Fibroblast of lung (primary cell): ENCODE measurements around the gene KRTAP10-1. TPM values are rescaled to one million over a fixed set of nuclear protein-coding genes. Genes with fewer than 3 reads are reported as not detected.

ENCODE experiments used
- DNase-seq, 2 donors: peaks; one replicate each; pipeline versions ENCODE4 v3.0.0 to v3.0.0-alpha.2; 2010; ENCODE audit warnings: low read depth in 2 of 2
- H2AFZ ChIP-seq: 2 replicates; pipeline ENCODE4 v1.5.1; 2012; ENCODE audit warnings: low read length, control low read depth, inconsistent platforms
- H3K27ac ChIP-seq: 2 replicates; pipeline ENCODE4 v1.5.1; 2011; ENCODE audit warnings: low read length, control low read depth; ENCODE audit not compliant: insufficient read depth
- H3K27me3 ChIP-seq: 2 replicates; pipeline ENCODE4 v1.5.1; 2011; ENCODE audit warnings: mild to moderate bottlenecking, low read length; ENCODE audit not compliant: control insufficient read depth, insufficient read depth
- H3K36me3 ChIP-seq: 2 replicates; pipeline ENCODE4 v1.5.1; 2011; ENCODE audit warnings: low read length; ENCODE audit not compliant: control insufficient read depth, insufficient read depth
- H3K4me1 ChIP-seq: 2 replicates; pipeline ENCODE4 v1.5.1; 2011; ENCODE audit warnings: low read length; ENCODE audit not compliant: control insufficient read depth, insufficient read depth; ENCODE audit errors: extremely low read depth
- H3K4me2 ChIP-seq: 2 replicates; pipeline ENCODE4 v1.5.1; 2011; ENCODE audit warnings: low read length, control low read depth; ENCODE audit not compliant: insufficient read depth; ENCODE audit errors: extremely low read depth
- H3K4me3 ChIP-seq, 4 experiments: fragments of 200-600 bp in 1 of 4; sonication (generic) in 1 of 4; replicated peaks in 1 of 4; 2 replicates each; pipeline ENCODE4 v1.5.1; 2011 to 2016; ENCODE audit warnings: low read length in 4 of 4, low read depth in 3 of 4, mild to moderate bottlenecking in 3 of 4, control low read depth in 2 of 4, inconsistent platforms in 1 of 4, mixed read lengths in 1 of 4; ENCODE audit not compliant: insufficient read depth in 1 of 4; ENCODE audit errors: control extremely low read depth in 1 of 4
- H3K79me2 ChIP-seq: 2 replicates; pipeline ENCODE4 v1.5.1; 2012; ENCODE audit warnings: mild to moderate bottlenecking, low read length, inconsistent platforms; ENCODE audit not compliant: control insufficient read depth, insufficient read depth
- H3K9ac ChIP-seq: 2 replicates; pipeline ENCODE4 v1.5.1; 2011; ENCODE audit warnings: mild to moderate bottlenecking, low read length, control low read depth; ENCODE audit not compliant: insufficient read depth
- H3K9me3 ChIP-seq: 2 replicates; pipeline ENCODE4 v1.5.1; 2012; ENCODE audit warnings: low read depth, low read length; ENCODE audit not compliant: control insufficient read depth, insufficient read depth
- H4K20me1 ChIP-seq: 2 replicates; pipeline ENCODE4 v1.5.1; 2011; ENCODE audit warnings: low read length; ENCODE audit not compliant: control insufficient read depth, insufficient read depth; ENCODE audit errors: extremely low read depth
- CTCF ChIP-seq, 2 donors: IDR thresholded peaks in 1 of 2; conservative IDR thresholded peaks in 1 of 2; 1 replicate in 1 of 2; 2 replicates in 1 of 2; pipeline ENCODE4 v1.5.1; 2011 to 2012; ENCODE audit warnings: low read length in 2 of 2, control low read depth in 1 of 2, inconsistent platforms in 1 of 2, low read depth in 1 of 2, mild to moderate bottlenecking in 1 of 2
- EZH2 ChIP-seq: IDR thresholded peaks from 2 replicates; pipeline ENCODE4 v1.5.1; 2012; ENCODE audit warnings: low read length, control low read depth, mild to moderate bottlenecking; ENCODE audit errors: missing control alignments
- polyA plus RNA-seq, 2 donors: library from polyadenylated mRNA; depleted of rRNA in 1 of 2; stranded (reverse) in 1 of 2; unstranded in 1 of 2; fragments of >200 nt; gene quantifications; 2 replicates each; pipeline ENCODE4 v1.2.1, GENCODE V29; 2011 to 2012; ENCODE audit warnings: missing spikeins in 1 of 2
- total RNA-seq: library from RNA; depleted of rRNA; stranded (reverse); fragments of >200 nt; gene quantifications from 2 replicates; pipeline ENCODE4 v1.2.1, GENCODE V29; 2014

Gene KRTAP10-1
- total and polyA plus RNA-seq, 2 donors (not counting 1 experiment from before 2014, with no cell fraction given), result not detected

- H3K27ac ChIP-seq, result no peak overlapping the region
- H3K4me2 ChIP-seq, result no peak overlapping the region
- no peaks in the 10 kb centered on the region for H3K4me1 ChIP-seq
- no peak overlapping the region for H3K9ac ChIP-seq
- H3K79me2 ChIP-seq, result no peaks in the 10 kb centered on the region
- H4K20me1 ChIP-seq, result no peaks in the 10 kb centered on the region
- TF ChIP-seq CTCF (conservative IDR thresholded peaks at IDR 0.05 in 1 of 2, IDR thresholded peaks at IDR 0.05 in 1 of 2; ENCODE audit: low read depth in 1 of 2, low read length in 2 of 2), result no peak
- no peak for TF ChIP-seq EZH2
- no peaks in the 10 kb centered on the region for H3K36me3 ChIP-seq
- H3K27me3 ChIP-seq, result no peaks in the 10 kb centered on the region
- DNase-seq, result no peak
- H2AFZ ChIP-seq, result no peak overlapping the region
- H3K4me3 ChIP-seq, result no peak overlapping the region
- H3K9me3 ChIP-seq, result no peaks in the 10 kb centered on the region
These were observed 12.6 kb downstream of the KRTAP10-1 start for GRCh38 chr21:44527156-44527982.

- Histone ChIP-seq H3K4me3 (no peak overlapping the region), H3K4me2 (no peak overlapping the region), H3K27ac (no peak overlapping the region), H3K4me1 (no peaks in the 10 kb centered on the region), H2AFZ (no peak overlapping the region), H3K36me3 (no peaks in the 10 kb centered on the region), H3K9me3 (no peaks in the 10 kb centered on the region), H4K20me1 (no peaks in the 10 kb centered on the region), H3K27me3 (no peaks in the 10 kb centered on the region), H3K9ac (no peak overlapping the region), H3K79me2 (no peaks in the 10 kb centered on the region)
- no peak for DNase-seq
- no peak for TF ChIP-seq EZH2
- no peak for TF ChIP-seq CTCF (conservative IDR thresholded peaks at IDR 0.05 in 1 of 2, IDR thresholded peaks at IDR 0.05 in 1 of 2; ENCODE audit: low read depth in 1 of 2, low read length in 2 of 2)
These were observed 13.6 kb downstream of the KRTAP10-1 start for GRCh38 chr21:44526096-44526997.
